GM12864 (cell line): ENCODE measurements around the gene ANKS6.

ENCODE experiments used
- DNase-seq: peaks from one replicate; pipeline ENCODE4 v3.0.0-alpha.2; 2011; ENCODE audit warnings: low read depth
- H3K4me3 ChIP-seq: 2 replicates; pipeline ENCODE4 v1.5.1; 2011; ENCODE audit warnings: mild to moderate bottlenecking, low read depth, low read length, control low read depth
- CTCF ChIP-seq: IDR thresholded peaks from 2 replicates; pipeline ENCODE4 v1.5.1; 2011; ENCODE audit warnings: low read depth, mild to moderate bottlenecking, moderate library complexity, low read length, control low read depth, inconsistent platforms; ENCODE audit errors: missing control alignments

The ANKS6 gene

GRCh38 chr9:98778711-98779530, 17.4 kb downstream of the ANKS6 start:
- DNase-seq, result no peak
- H3K4me3 ChIP-seq, result no peak overlapping the region
- no peak for TF ChIP-seq CTCF

- TF ChIP-seq CTCF, result no peak
Observed at GRCh38 chr9:98778251-98778650, 18.1 kb downstream of the ANKS6 start.

GRCh38 chr9:98777618-98778017, 18.7 kb downstream of the ANKS6 start:
- TF ChIP-seq CTCF, result no peak
- DNase-seq, result no peak
- no peak overlapping the region for H3K4me3 ChIP-seq

More at GRCh38 chr9:98778251-98778650, 18.1 kb downstream of the ANKS6 start:
- no peak for DNase-seq
- no peak overlapping the region for H3K4me3 ChIP-seq

GRCh38 chr9:98775831-98776441, 20.4 kb downstream of the ANKS6 start:
- TF ChIP-seq CTCF, result peak; percentile 81

GRCh38 chr9:98774746-98775145, 21.6 kb downstream of the ANKS6 start:
- no peak for DNase-seq
- peak; percentile 67 for TF ChIP-seq CTCF
- no peak overlapping the region for H3K4me3 ChIP-seq

More at GRCh38 chr9:98775831-98776441, 20.4 kb downstream of the ANKS6 start:
- DNase-seq, result peak; percentile 34
- H3K4me3 ChIP-seq, result no peak overlapping the region

GRCh38 chr9:98773721-98774120, 22.6 kb downstream of the ANKS6 start:
- no peak overlapping the region for H3K4me3 ChIP-seq
- no peak for DNase-seq
- no peak for TF ChIP-seq CTCF
